HepG2 (cell line): ENCODE results near the gene TOR1B. TPM values are rescaled to one million over a fixed set of nuclear protein-coding genes. Genes with fewer than 3 reads are reported as not detected.

ENCODE experiments used
- ATAC-seq: fragments of 200-7000 bp; cut with Tn5 transposase; 3 replicates; pipeline ENCODE4 v1.9.1; 2020; ENCODE audit warnings: mild to moderate bottlenecking, moderate library complexity
- BruUV-seq: library from RNA; stranded (reverse); fragments of 400-500 nt; replicated peaks from 2 replicates; lab custom pipeline; 2021; lab: Mats Ljungman, UMichigan
- CTCF ChIA-PET: fragments of 300-600 bp; formaldehyde crosslinking; extraction: SDS; loops from one replicate; lab custom pipeline; 2021; ENCODE audit warnings: low total read pairs, inconsistent platforms, low intra/inter-chr PET ratio; lab: Yijun Ruan, JAX
- POLR2A ChIA-PET: fragments of 350-600 bp; sonication (Branson Sonifier 250); formaldehyde crosslinking; loops from one replicate; lab custom pipeline; 2020; ENCODE audit warnings: antibody characterized with exemption, inconsistent platforms; lab: Yijun Ruan, JAX
- DNase-seq: peaks from one replicate; pipeline ENCODE4 v3.0.0-alpha.2; 2015; ENCODE audit warnings: low spot score
- FAIRE-seq: peaks from 3 replicates; lab custom pipeline; 2011; peaks lifted over from hg19 to GRCh38; lab: Jason Lieb, UNC
- H2AFZ ChIP-seq: one replicate; pipeline ENCODE4 v1.6.1; 2011; ENCODE audit warnings: low read length, inconsistent platforms
- H3K27ac ChIP-seq: fragments of 300-600 bp; 3 replicates; pipeline ENCODE4 v1.8.0; 2011; ENCODE audit warnings: mixed run types, mild to moderate bottlenecking, mixed read lengths, low read length, inconsistent platforms; ENCODE audit not compliant: insufficient read depth; ENCODE audit errors: extremely low read length
- H3K27me3 ChIP-seq, 2 experiments: fragments of 200-600 bp in 1 of 2; 2 replicates in 1 of 2; 3 replicates in 1 of 2; pipeline versions ENCODE4 v1.6.0 to v1.8.0; 2011; ENCODE audit warnings: low read length in 2 of 2, mild to moderate bottlenecking in 2 of 2, moderate library complexity in 2 of 2, inconsistent platforms in 1 of 2; ENCODE audit not compliant: insufficient read depth in 2 of 2, control insufficient read depth in 1 of 2
- H3K36me3 ChIP-seq, 2 experiments: fragments of 200-600 bp in 1 of 2; replicated peaks in 1 of 2; 2 replicates in 1 of 2; 3 replicates in 1 of 2; pipeline versions ENCODE4 v1.5.1 to v1.8.0; 2011; ENCODE audit warnings: low read length in 2 of 2, inconsistent platforms in 1 of 2; ENCODE audit not compliant: insufficient read depth in 2 of 2, control insufficient read depth in 1 of 2
- H3K4me1 ChIP-seq: 2 replicates; pipeline ENCODE4 v1.5.1; 2012; ENCODE audit warnings: low read length, inconsistent platforms; ENCODE audit not compliant: insufficient read depth
- H3K4me2 ChIP-seq: 2 replicates; pipeline ENCODE4 v1.6.0; 2011; ENCODE audit warnings: low read depth, low read length, inconsistent platforms
- H3K4me3 ChIP-seq, 3 experiments: fragments of 200-600 bp in 1 of 3; sonication (generic), shearing (Covaris generic) in 1 of 3; replicated peaks in 1 of 3; 2 replicates each; pipeline ENCODE4 v1.5.1; 2011 to 2016; ENCODE audit warnings: low read length in 3 of 3, inconsistent platforms in 2 of 3, low read depth in 2 of 3, mild to moderate bottlenecking in 2 of 3, control low read depth in 1 of 3, mixed read lengths in 1 of 3; ENCODE audit not compliant: insufficient read depth in 1 of 3
- H3K79me2 ChIP-seq: one replicate; pipeline ENCODE4 v1.6.1; 2011; ENCODE audit warnings: low read length, inconsistent platforms; ENCODE audit not compliant: insufficient read depth
- H3K9ac ChIP-seq: 2 replicates; pipeline ENCODE4 v1.6.0; 2011; ENCODE audit warnings: mild to moderate bottlenecking, low read depth, low read length, inconsistent platforms; ENCODE audit not compliant: insufficient read depth
- H3K9me3 ChIP-seq: 2 replicates; pipeline ENCODE4 v1.5.1; 2012; ENCODE audit warnings: mild to moderate bottlenecking, low read length
- H4K20me1 ChIP-seq: 2 replicates; pipeline ENCODE4 v1.6.0; 2011; ENCODE audit warnings: inconsistent platforms, mild to moderate bottlenecking, low read length, moderate library complexity; ENCODE audit not compliant: insufficient read depth
- MAFK ChIP-seq, 2 experiments: IDR thresholded peaks in 1 of 2; conservative IDR thresholded peaks in 1 of 2; 2 replicates each; pipeline ENCODE4 v1.6.1; 2011; ENCODE audit warnings: improper control_type of control experiment in 2 of 2, low read length in 2 of 2
- ZSCAN29 ChIP-seq: sonication (generic); formaldehyde crosslinking; conservative IDR thresholded peaks from 2 replicates; pipeline ENCODE4 v1.4.0; 2020; ENCODE audit warnings: mild to moderate bottlenecking, missing genetic modification reagents
- ZSCAN31 ChIP-seq: sonication (generic); formaldehyde crosslinking; IDR thresholded peaks from 2 replicates; pipeline ENCODE4 v1.5.0; 2020; ENCODE audit warnings: low read depth, mild to moderate bottlenecking, missing genetic modification reagents
- WGBS: methylation state at CpG from one replicate; pipeline ENCODE4 v1.1.6; 2017; ENCODE audit warnings: low lambda C conversion rate; 5-methylcytosine and 5-hydroxymethylcytosine counted together
- in situ Hi-C: cut with HindIII; loops from 2 replicates; pipeline ENCODE4 v1.10.0; 2017; ENCODE audit warnings: low pct_unique_long_range_greater_than_20kb; ENCODE audit not compliant: extremely low pct_ligation_motif_present
- intact Hi-C: fragments of 100-400 bp; cut with micrococcal nuclease; formaldehyde crosslinking; loops from one replicate; pipeline ENCODE4 v1.10.0; 2022; ENCODE audit not compliant: unreplicated experiment
- polyA plus RNA-seq, 8 experiments: library from polyadenylated mRNA; depleted of rRNA in 3 of 8; stranded (reverse) in 7 of 8; unstranded in 1 of 8; fragments of >200 nt; fragmentation: Illumina TruSeq in 4 of 8; extraction: Trizol in 4 of 8; gene quantifications; 2 replicates each; pipeline versions ENCODE4 v1.2.1 to v1.2.3, GENCODE V29; 2011 to 2016; ENCODE audit warnings: low read depth in 4 of 8, missing spikeins in 1 of 8, mixed read lengths in 1 of 8; ENCODE audit not compliant: insufficient read depth in 1 of 8
- total RNA-seq, 5 experiments: library from RNA; depleted of rRNA; stranded (reverse); fragments of >200 nt; fragmentation: Illumina TruSeq; extraction: Trizol; gene quantifications; 2 replicates each; pipeline ENCODE4 v1.2.3, GENCODE V29; 2016; ENCODE audit warnings: low read depth in 1 of 5
- TF ChIP-seq, protein P1 (sequence below), 2 experiments: fragments of 450-650 bp in 1 of 2; sonication (generic) in 1 of 2; formaldehyde crosslinking; IDR thresholded peaks; 2 replicates each; pipeline versions ENCODE4 v1.5.0 to v1.8.0; 2020 to 2022; ENCODE audit warnings: mild to moderate bottlenecking in 1 of 2, missing genetic modification reagents in 1 of 2
- TF ChIP-seq, protein P2 (sequence below): sonication (generic); formaldehyde crosslinking; IDR thresholded peaks from 2 replicates; pipeline ENCODE4 v1.9.0; 2021; ENCODE audit warnings: missing genetic modification reagents, borderline replicate concordance

Gene TOR1B
- total and polyA plus RNA-seq, 2 of the 13 experiments (the other 11 are each of a cell fraction or from before 2014, with no cell fraction given) = 18.1 to 21.3 TPM

DNA sequence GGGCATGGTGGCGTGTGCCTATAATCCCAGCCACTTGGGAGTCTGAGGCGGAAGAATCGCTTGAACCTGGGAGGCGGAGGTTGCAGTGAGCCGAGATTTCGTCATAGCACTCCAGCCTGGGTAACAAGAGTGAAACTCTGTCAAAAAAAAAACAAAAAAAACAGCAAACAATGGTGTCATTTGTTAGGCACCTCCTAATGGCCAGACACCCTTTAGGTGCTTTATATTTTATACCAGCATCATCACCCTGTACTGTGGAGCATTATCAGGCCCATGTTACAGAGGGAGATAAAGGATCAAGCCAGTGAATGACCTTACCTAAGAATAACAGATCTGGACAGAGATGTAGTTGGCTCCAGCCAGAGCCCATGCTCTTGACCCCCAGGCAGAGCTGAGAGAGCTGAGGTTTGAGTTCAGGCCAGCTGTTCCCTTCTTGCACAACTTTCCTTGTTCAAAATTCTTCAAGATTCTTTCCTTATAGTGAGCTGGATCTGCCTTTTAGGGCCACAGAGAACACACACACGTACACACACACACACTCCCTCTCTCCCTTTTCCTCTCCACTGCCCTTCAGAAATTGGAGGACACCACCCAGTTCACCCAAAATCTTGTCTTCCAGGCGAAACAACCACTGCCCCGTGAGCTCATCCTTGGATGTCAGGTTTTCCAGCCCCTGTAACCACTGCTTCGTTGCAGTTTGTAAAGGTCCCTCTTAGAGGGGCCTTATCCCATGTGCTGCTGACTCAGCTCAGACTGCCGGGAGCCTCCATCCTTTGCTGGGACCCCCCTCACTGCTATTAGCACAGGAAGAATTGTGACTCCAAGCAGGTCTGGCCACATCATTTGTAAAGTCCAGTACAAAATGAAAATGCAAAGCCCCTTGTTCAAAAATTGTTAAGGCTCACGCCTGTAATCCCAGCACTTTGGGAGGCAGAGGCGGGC is 39.7 kb upstream of the TOR1B start:
- intact Hi-C loops = no loop called here
- Histone ChIP-seq H3K27ac (no peak overlapping the region), H3K4me1 (peaks cover 26% of the 10 kb centered on the region), H3K4me2 (no peak overlapping the region), H2AFZ (no peak overlapping the region), H3K9ac (no peak overlapping the region), H3K36me3 (no peaks in the 10 kb centered on the region), H4K20me1 (no peaks in the 10 kb centered on the region), H3K79me2 (no peaks in the 10 kb centered on the region), H3K9me3 (no peaks in the 10 kb centered on the region), H3K4me3 (no peak overlapping the region), H3K27me3 (peaks cover 2 to 12% of the 10 kb centered on the region in 2 experiments; a peak in 2 of 5 replicates)
- ATAC-seq (no peak), FAIRE-seq (no peak), DNase-seq (no peak)
- CTCF ChIA-PET = no interaction called here
- WGBS = 31% methylated on average over 13 of the region's 13 CpGs
- in situ Hi-C loops = no loop called here
- BruUV-seq = no TSS peak
- POLR2A ChIA-PET = no interaction called here
- peak in 1 of 2 experiments; percentile 27; a peak in 1 of 4 replicates for TF ChIP-seq MAFK (conservative IDR thresholded peaks at IDR 0.05 in 1 of 2, IDR thresholded peaks at IDR 0.05 in 1 of 2; ENCODE audit: low read length in 2 of 2)
- TF ChIP-seq, protein P1, sequence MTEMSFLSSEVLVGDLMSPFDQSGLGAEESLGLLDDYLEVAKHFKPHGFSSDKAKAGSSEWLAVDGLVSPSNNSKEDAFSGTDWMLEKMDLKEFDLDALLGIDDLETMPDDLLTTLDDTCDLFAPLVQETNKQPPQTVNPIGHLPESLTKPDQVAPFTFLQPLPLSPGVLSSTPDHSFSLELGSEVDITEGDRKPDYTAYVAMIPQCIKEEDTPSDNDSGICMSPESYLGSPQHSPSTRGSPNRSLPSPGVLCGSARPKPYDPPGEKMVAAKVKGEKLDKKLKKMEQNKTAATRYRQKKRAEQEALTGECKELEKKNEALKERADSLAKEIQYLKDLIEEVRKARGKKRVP (CRISPR knock-in tag; IDR thresholded peaks at IDR 0.05) = no peak

DNA sequence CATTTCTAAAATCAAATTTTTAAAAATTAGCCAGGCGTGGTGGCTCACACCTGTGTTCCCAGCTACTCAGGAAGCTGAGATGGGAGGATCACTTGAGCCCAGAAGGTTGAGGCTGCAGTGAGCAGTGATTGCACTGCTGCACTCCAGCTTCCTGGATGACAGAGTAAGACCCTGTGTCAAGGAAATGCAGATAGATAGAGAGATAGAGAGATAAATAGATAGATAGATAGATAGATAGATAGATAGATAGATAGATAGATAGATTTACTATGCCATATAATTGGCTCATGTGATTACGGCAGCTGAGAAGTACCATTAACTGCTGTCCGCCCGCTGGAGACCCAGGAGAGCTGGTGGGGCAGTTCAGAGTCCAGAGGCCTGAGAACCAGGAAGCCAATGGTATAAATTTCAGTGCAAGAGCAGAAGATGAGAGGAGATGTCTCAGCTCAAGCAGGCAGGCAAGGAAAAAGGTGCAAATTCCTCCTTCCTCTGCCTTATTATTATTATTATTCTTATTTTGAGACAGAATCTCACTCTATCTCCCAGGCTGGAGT is 37.1 kb upstream of the TOR1B start:
- Histone ChIP-seq H3K27me3 (peaks cover 0 to 11% of the 10 kb centered on the region in 2 experiments; a peak in 1 of 5 replicates), H4K20me1 (no peaks in the 10 kb centered on the region), H3K36me3 (no peaks in the 10 kb centered on the region), H3K27ac (no peak overlapping the region), H3K4me3 (no peak overlapping the region), H2AFZ (no peak overlapping the region), H3K79me2 (no peaks in the 10 kb centered on the region), H3K4me1 (peaks cover 26% of the 10 kb centered on the region), H3K4me2 (no peak overlapping the region), H3K9me3 (no peaks in the 10 kb centered on the region), H3K9ac (no peak overlapping the region)
- FAIRE-seq (no peak), DNase-seq (no peak), ATAC-seq (no peak)
- in situ Hi-C loops = no loop called here
- POLR2A ChIA-PET = no interaction called here
- 21% methylated on average over 4 of the region's 4 CpGs for WGBS
- intact Hi-C loops = no loop called here
- TF ChIP-seq, protein P2, sequence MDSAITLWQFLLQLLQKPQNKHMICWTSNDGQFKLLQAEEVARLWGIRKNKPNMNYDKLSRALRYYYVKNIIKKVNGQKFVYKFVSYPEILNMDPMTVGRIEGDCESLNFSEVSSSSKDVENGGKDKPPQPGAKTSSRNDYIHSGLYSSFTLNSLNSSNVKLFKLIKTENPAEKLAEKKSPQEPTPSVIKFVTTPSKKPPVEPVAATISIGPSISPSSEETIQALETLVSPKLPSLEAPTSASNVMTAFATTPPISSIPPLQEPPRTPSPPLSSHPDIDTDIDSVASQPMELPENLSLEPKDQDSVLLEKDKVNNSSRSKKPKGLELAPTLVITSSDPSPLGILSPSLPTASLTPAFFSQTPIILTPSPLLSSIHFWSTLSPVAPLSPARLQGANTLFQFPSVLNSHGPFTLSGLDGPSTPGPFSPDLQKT = no peak
- TF ChIP-seq ZSCAN31 (CRISPR knock-in tag) (no peak), ZSCAN29 (CRISPR knock-in tag) (no peak)
- BruUV-seq = no TSS peak
- CTCF ChIA-PET = no interaction called here
